Esophagus muscularis mucosa (tissue), 4 donors: ENCODE measurements around the gene LPAR1.
"Not testable (repeated sequence)": the region's sequence is repeated elsewhere in the genome, so short reads cannot be mapped to it uniquely, and the experiment has no call there.

ENCODE experiments used
- CTCF ChIP-seq, 3 experiments: fragments of 200-600 bp in 2 of 3; fragments of 450-650 bp in 1 of 3; sonication (generic) in 2 of 3; IDR thresholded peaks; one replicate each; pipeline ENCODE4 v1.5.1; 2017 to 2019; ENCODE audit warnings: antibody characterized with exemption in 3 of 3, mild to moderate bottlenecking in 2 of 3, moderate library complexity in 1 of 3
- EP300 ChIP-seq: sonication (generic); formaldehyde crosslinking; IDR thresholded peaks from one replicate; pipeline ENCODE4 v1.6.1; 2017; ENCODE audit warnings: antibody characterized with exemption
- POLR2A ChIP-seq: fragments of 450-650 bp; IDR thresholded peaks from one replicate; pipeline ENCODE4 v1.6.1; 2017; ENCODE audit warnings: antibody characterized with exemption, moderate library complexity, mild to moderate bottlenecking, low read depth

- TF ChIP-seq CTCF (IDR thresholded peaks at IDR 0.05); POLR2A; EP300: not testable (repeated sequence)
Observed at GRCh38 chr9:110861370-110862110, 176.7 kb downstream of the LPAR1 start.
